NK-92 (cell line): Measurements from ENCODE around the gene TMEM248.
"Not testable (repeated sequence)": the region's sequence is repeated elsewhere in the genome, so short reads cannot be mapped to it uniquely, and the experiment has no call there.

Experiments
- DNase-seq: peaks from one replicate; lab custom pipeline; 2025; ENCODE audit not compliant: unreplicated experiment; lab: John Stamatoyannopoulos, UW

Gene TMEM248

GRCh38 chr7:66996444-66997191 lies 75.6 kb downstream of the TMEM248 start, which contains the start of gene TYW1:
Gene TYW1, plus strand, starts transcription at chr7:66996833. Its CDS starts 146 bp downstream, at chr7:66996979.
- peak; percentile 91 for DNase-seq

GRCh38 chr7:67000601-67001258 lies 79.7 kb downstream of the TMEM248 start:
- not testable (repeated sequence) for DNase-seq

GRCh38 chr7:67004145-67004544 lies 83.1 kb downstream of the TMEM248 start:
- not testable (repeated sequence) for DNase-seq

DNA sequence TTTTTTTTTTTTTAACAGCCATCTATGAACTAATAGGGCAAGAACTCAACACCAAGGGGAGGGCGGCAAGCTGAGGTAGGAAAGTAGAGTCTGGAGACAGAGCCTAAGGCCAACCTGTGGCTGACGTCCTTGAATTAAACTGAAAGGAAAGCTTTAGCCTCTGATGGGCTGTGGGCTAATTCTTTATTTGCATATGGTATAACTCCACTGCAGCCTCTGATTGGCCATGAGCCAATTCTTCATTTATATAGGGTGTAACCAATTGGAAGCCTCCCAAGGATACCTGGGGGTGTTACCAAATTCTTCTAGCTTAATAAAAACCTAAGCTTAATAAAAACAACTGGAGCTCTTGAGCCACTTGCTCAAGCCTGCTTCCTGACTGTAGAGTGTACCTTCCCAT lies 85.9 kb downstream of the TMEM248 start:
- DNase-seq = no peak
